ENCODE measurements around the gene NABP1. TPM values are rescaled to one million over a fixed set of nuclear protein-coding genes. Genes with fewer than 3 reads are reported as not detected.

NABP1 gene
- total RNA-seq, 4 donors from 2014 or later, result 31.4 to 273 (median 211) TPM

DNA sequence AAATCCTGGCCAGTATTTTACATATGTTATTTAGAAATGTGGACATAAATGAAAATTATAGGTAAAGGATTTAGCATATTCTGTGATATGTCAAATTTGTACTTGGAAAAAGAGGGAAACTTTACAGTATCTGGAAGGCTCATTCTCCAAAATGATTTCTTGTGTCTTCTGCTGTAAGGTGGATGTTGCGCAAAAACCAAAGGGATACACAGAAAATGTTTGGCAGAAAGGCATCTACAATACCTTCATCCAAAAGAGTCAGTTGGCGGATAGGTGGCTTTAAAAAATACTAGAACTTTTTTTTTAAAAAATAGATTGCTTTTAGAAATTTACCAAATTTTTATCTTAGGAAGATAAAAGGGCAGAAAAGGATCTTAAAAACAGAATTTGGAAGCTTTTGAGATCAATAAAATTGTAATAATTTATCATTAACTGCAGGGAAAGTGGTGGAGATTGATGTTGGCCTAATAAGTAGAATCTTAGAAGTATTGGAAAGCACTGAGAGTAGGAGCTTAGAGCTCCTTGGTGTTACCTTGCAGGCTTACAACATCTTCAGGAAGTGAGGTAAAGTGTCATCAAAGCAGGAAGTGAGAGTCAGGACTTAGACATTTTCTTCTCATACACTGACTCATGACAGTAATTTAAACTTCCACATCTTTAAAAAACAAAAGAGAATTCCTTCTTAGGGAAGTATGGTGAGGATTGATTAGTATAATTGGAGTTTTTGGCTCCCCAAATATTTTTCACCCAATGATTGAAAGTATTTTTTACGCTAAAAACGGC is 2.1 kb downstream of the NABP1 start:
- TF ChIP-seq, protein P1, sequence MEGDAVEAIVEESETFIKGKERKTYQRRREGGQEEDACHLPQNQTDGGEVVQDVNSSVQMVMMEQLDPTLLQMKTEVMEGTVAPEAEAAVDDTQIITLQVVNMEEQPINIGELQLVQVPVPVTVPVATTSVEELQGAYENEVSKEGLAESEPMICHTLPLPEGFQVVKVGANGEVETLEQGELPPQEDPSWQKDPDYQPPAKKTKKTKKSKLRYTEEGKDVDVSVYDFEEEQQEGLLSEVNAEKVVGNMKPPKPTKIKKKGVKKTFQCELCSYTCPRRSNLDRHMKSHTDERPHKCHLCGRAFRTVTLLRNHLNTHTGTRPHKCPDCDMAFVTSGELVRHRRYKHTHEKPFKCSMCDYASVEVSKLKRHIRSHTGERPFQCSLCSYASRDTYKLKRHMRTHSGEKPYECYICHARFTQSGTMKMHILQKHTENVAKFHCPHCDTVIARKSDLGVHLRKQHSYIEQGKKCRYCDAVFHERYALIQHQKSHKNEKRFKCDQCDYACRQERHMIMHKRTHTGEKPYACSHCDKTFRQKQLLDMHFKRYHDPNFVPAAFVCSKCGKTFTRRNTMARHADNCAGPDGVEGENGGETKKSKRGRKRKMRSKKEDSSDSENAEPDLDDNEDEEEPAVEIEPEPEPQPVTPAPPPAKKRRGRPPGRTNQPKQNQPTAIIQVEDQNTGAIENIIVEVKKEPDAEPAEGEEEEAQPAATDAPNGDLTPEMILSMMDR (IDR thresholded peaks at IDR 0.05), result no peak
- TF ChIP-seq POLR2A (IDR thresholded peaks at IDR 0.05), result peak; percentile 15 to 51
- no peaks in the 10 kb centered on the region for H3K9me3 ChIP-seq
- DNase-seq, result no peak
- H3K4me1 ChIP-seq, result peaks cover 0 to 14% (median 5%) of the 10 kb centered on the region in 4 donors
- peak overlapping the region; percentile 51 to 94 (median 90) for H3K27ac ChIP-seq
- peak overlapping the region; percentile 61 to 74 (median 70) for H3K4me3 ChIP-seq
- no peaks in the 10 kb centered on the region for H3K27me3 ChIP-seq
- H3K36me3 ChIP-seq, result peaks cover 0 to 25% (median 0%) of the 10 kb centered on the region in 3 donors

DNA sequence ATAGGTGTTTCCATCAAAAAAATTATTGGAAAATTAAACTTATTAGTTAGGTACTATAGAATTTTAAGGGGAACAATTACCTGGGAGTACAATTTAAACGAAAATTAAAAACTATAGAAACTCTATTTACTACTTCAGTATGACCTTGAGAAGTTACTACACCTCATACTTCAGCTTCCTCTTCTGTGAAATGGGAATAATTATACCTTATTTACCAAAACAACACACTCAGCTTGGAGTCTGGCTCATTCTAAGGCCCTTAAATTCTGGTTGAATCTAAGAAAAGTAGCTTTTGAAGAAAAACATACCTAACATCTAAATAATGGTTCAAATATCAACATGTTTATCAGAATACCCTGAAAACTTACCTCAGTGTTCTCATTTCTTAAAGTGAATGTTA is 2.7 kb downstream of the NABP1 start:
- peak overlapping the region in 2 of 4 donors; percentile 70 to 71 for H3K4me3 ChIP-seq
- TF ChIP-seq, protein P1 (IDR thresholded peaks at IDR 0.05), result no peak
- TF ChIP-seq POLR2A (IDR thresholded peaks at IDR 0.05), result no peak

DNA sequence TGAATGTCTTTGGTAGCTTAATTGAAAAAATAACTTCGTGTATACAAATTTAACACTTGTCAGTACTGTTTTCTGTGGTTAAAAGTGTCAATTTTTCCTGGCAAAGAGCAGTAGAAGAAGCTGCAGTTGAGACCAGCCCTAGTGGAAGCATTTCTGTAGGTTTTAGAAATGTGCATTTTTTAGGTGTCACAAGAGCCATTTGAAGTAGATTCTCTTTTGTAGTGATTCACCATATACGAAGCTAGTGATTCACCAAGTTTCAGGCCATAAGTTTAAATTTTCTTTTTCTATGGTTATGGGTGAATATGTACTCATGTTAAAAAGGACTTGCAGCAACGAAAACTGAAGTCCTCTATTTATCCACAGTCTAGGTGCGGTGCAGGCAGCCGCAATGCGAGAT is 4.2 kb downstream of the NABP1 start:
- H3K36me3 ChIP-seq, result peaks cover 0 to 46% (median 0%) of the 10 kb centered on the region in 3 donors
- TF ChIP-seq POLR2A (IDR thresholded peaks at IDR 0.05), result no peak
- TF ChIP-seq, protein P1 (IDR thresholded peaks at IDR 0.05), result no peak
- no peak overlapping the region for H3K27ac ChIP-seq
- H3K4me1 ChIP-seq, result peaks cover 0 to 9% (median 1%) of the 10 kb centered on the region in 4 donors
- H3K9me3 ChIP-seq, result no peaks in the 10 kb centered on the region
- peak overlapping the region in 2 of 4 donors; percentile 11 to 71 for H3K4me3 ChIP-seq
- DNase-seq, result no peak
- H3K27me3 ChIP-seq, result no peaks in the 10 kb centered on the region

More for the DNA sequence above, 2.7 kb downstream of the NABP1 start:
- no peaks in the 10 kb centered on the region for H3K9me3 ChIP-seq
- peaks cover 0 to 14% (median 5%) of the 10 kb centered on the region in 4 donors for H3K4me1 ChIP-seq
- no peak for DNase-seq
- peak overlapping the region in 3 of 4 donors; percentile 22 to 91 (median 90) for H3K27ac ChIP-seq
- no peaks in the 10 kb centered on the region for H3K27me3 ChIP-seq
- H3K36me3 ChIP-seq, result peaks cover 0 to 31% (median 0%) of the 10 kb centered on the region in 3 donors

DNA sequence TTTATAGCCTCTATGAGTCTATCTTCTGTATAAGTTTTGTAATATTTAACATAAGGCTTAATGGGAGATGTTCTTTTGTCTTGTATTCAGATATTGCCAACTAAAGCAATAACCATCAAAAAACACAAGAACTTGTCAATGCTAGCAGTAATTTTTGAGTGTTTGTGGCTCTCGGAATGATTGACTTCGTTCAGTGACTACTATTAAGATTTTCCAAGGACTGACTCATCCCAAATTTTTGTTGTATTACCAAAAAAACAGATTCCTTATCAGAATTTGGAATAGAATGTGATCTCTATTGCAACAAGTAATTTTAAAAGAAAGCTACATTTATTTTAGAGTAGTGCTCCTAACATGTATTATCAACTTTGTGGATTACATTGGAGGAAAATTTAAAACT is 8.1 kb downstream of the NABP1 start:
- H3K27me3 ChIP-seq, result no peaks in the 10 kb centered on the region
- no peak for DNase-seq
- no peak overlapping the region for H3K4me3 ChIP-seq
- H3K27ac ChIP-seq, result no peak overlapping the region
- peaks cover 0 to 46% (median 0%) of the 10 kb centered on the region in 3 donors for H3K36me3 ChIP-seq
- H3K9me3 ChIP-seq, result no peaks in the 10 kb centered on the region
- TF ChIP-seq, protein P1 (IDR thresholded peaks at IDR 0.05), result no peak
- no peak for TF ChIP-seq POLR2A (IDR thresholded peaks at IDR 0.05)
- H3K4me1 ChIP-seq, result peaks cover 0 to 24% (median 0%) of the 10 kb centered on the region in 4 donors

DNA sequence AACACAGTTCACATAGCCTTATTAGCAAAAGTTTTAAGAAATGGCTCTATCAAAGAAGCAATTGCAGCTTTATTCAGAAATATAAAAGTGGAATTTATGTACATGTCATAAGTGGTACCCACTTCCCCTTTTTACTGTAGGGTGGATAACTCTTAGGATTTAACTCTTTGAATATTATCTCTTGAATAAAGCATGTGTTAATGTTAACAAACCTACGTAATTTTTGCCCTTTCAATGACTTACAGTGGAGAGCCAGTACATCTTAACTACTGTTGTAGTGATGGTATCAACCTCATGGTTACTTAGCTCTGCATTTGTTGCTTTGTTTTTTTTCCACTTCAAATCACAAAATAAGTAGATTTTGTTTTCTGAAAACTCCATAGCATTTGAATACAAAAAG is 8.8 kb downstream of the NABP1 start:
- H3K27me3 ChIP-seq, result no peaks in the 10 kb centered on the region
- no peaks in the 10 kb centered on the region for H3K9me3 ChIP-seq
- no peak overlapping the region for H3K27ac ChIP-seq
- H3K36me3 ChIP-seq, result peaks cover 0 to 46% (median 0%) of the 10 kb centered on the region in 3 donors
- TF ChIP-seq, protein P1 (IDR thresholded peaks at IDR 0.05), result no peak
- no peak for TF ChIP-seq POLR2A (IDR thresholded peaks at IDR 0.05)
- DNase-seq, result no peak
- peaks cover 0 to 27% (median 2%) of the 10 kb centered on the region in 4 donors for H3K4me1 ChIP-seq
- H3K4me3 ChIP-seq, result no peak overlapping the region

Data from Peyer's patch (tissue), 4 donors.